Stimulated activated CD8-positive, alpha-beta memory T cell treated with anti-CD3 and anti-CD28 coated beads, Interleukin-4, amount 100 ng/mL, for 1 hour (primary cell): Measurements from ENCODE around the gene CDC25C.
"Not testable (repeated sequence)": the region's sequence is repeated elsewhere in the genome, so short reads cannot be mapped to it uniquely, and the experiment has no call there.

Experiments
- DNase-seq, 2 donors: peaks; one replicate each; pipeline ENCODE4 v3.0.0-alpha.2; 2020; ENCODE audit warnings: low read depth in 2 of 2, low spot score in 1 of 2

Gene CDC25C

GRCh38 chr5:138346889-138347288, 15.3 kb upstream of the CDC25C start:
- no peak for DNase-seq

- no peak for DNase-seq
Measured at GRCh38 chr5:138344887-138345622, 13.5 kb upstream of the CDC25C start.

DNA sequence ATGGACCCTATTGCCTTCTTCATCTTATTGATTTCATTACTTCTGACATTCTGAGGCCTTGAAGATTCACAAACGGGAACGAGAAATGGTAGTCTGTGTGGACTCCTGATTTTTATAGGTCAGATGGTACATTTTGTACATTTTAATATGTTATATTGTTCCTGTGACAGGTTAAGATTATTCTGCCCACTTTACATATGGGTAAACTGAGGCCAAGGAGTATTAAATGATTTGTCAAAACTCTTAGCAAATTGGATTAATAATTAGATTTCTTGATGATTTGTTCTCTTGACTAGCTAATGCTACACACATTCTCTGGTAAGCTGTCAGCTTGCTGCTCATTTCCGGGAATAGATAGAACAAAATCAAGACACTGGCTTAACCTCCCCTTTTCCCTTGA, 8.4 kb upstream of the CDC25C start:
- no peak for DNase-seq

- DNase-seq: no peak
Measured at GRCh38 chr5:138339464-138339863, 7.9 kb upstream of the CDC25C start.

GRCh38 chr5:138339091-138339456, 7.5 kb upstream of the CDC25C start:
- DNase-seq: no peak

- no peak for DNase-seq
Measured at GRCh38 chr5:138338411-138339090, 6.9 kb upstream of the CDC25C start.

- peak; percentile 81 to 90 for DNase-seq
Measured at GRCh38 chr5:138337685-138338410, 6.2 kb upstream of the CDC25C start, which contains the start of gene FAM53C. Gene FAM53C (plus strand): TSS chr5:138338266. CDS start chr5:138341336, 3,070 bp downstream.

GRCh38 chr5:138336952-138337684, 5.5 kb upstream of the CDC25C start:
- DNase-seq: peak in 1 of 2 donors; percentile 38

GRCh38 chr5:138334867-138335447, 3.4 kb upstream of the CDC25C start:
- DNase-seq: no peak

GRCh38 chr5:138330813-138331448, 673 bp downstream of the CDC25C start:
- DNase-seq: no peak

DNA sequence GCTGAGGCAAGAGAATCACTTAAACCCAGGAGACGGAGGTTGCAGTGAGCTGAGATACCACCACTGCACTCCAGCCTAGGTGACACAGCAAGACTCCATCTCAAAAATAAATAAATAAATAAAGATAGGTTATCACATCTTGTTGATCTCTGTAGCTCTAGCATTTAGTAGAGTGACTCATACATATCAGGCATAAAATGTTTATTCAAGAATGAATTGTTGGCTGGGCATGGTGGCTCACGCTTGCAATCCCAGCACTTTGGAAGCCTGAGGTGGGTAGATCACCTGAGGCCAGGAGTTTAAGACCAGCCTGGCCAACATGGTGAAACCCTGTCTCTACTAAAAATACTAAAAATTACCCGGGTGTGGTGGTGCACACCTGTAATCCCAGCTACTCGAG, 13.4 kb downstream of the CDC25C start:
- DNase-seq: not testable (repeated sequence)

DNA sequence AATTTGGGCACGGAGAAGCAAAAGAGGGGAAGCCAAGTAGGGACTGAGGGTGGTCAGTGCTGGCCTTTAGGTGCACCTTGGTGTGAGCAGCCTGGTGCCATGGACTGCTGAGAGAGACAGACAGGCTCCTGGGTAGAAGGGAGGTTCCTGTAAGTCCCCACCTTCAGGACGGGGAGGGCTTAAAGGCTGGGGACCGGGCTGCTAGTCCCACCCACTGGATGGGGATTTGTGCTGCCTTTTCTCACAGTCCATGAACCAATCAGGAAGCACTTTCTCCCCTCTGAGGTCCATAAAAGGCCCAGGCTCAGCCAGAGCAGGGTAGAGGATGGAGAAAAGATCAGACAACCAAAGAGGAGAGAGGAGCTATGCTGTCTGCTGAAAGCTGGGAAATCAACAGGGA, 15.2 kb downstream of the CDC25C start:
- no peak for DNase-seq

GRCh38 chr5:138315751-138316278, 15.8 kb downstream of the CDC25C start:
- DNase-seq: no peak

DNA sequence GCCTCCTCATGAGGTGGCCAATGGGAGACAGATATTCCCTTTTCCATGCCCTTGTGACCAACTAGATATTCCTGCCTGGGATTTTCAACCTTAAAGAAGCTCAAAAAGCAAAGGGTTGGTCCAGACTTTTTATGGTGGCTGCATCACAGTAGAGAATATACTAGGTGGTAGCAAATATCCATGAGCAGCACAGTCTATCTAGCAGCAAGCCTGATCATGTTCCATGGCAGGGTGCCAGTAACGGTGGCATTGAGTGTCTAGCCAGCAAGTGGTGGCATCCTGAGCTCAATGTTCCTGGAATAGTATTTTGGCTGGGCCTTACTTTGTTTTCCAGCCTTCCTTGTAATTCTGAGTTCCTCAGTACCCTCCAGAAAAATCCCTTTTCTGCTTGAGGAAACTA, 25.8 kb downstream of the CDC25C start:
- no peak for DNase-seq

- DNase-seq: no peak
Measured at GRCh38 chr5:138303372-138303771, 28.2 kb downstream of the CDC25C start.

- no peak for DNase-seq
Measured at GRCh38 chr5:138289296-138289695, 42.3 kb downstream of the CDC25C start.

DNA sequence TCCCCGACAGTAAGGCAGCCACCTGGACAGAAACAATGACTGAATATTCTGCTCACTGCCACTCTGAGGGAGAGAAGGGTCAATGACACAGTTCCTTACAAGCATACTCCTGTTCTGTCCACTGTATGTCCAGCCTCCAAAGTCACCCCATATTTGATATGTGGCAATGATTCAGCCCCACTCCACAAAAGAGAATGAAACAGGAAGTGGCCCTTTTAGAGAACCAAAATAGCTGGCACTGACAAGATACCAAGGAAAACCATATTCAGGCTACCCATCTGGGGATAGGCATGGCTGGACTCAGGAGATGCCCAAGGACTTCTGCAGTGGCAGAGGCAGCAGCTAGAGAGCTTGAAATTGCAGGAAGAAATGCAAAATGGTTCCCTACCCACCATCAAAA, 44.4 kb downstream of the CDC25C start:
- DNase-seq: no peak

DNA sequence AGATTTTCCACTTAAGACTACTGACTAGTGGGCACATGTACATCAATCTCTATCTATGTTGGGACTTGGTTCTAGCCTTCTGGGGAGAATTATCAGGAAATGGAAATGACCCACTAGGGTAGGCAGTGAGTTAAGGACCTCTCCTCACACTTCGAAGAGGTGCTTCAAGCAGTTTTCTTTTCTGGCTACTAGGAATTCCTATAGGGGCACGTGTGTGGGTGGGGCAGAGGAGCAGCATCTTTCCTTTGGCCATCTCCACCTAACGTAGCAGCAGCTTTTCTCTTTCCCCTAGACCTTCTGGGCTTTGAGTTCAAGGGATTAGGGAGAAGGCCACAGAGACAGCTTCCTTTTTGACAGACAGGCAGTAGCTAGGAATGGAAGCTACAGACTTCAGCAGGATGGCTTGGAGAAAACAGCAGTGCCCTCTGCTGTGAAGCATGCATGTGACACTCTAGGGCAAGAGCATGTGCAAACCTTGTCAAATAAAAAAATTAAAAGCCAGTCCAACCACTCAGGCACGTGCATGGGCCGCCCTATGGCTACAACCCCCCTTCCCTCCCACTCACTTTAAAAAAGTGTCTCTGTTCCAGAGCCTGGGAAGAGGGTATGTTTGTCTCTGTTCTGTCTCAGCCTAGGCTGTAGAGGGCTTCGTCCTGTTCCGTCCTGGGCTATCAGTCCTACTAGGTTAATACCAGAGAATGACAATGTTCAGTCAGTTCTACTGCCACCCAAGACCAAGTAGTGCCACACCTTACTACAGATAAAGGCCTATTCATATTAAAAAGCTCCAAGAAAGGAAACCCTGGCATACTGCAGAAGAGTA, 48.5 kb downstream of the CDC25C start:
- DNase-seq: no peak

DNA sequence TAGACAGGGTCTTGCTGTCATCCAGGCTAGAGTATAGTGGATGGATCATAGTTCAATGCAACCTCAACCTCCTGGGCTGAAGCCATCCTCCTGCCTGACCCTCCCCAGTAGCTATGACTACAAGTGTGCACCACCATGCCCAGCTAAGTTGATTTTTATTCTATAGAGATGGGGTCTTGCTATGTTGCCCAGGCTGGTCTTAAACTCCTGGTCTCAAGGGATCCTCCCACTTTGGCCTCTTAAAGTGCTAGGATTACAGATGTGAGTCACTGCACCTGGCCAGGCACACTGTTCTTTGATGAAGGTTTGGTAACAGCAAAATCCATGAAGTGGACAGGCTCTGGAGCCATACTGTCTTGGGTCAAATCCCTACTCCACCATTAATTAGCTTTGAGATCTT, 50.7 kb downstream of the CDC25C start:
- DNase-seq: no peak
